GM19193 (cell line): ENCODE results near the gene MYO5B.

ENCODE experiments used
- POLR2A ChIP-seq: IDR thresholded peaks from 4 replicates; pipeline ENCODE4 v1.6.1; 2011; ENCODE audit not compliant: insufficient read depth, insufficient read length; ENCODE audit errors: extremely low read depth

The MYO5B gene

DNA sequence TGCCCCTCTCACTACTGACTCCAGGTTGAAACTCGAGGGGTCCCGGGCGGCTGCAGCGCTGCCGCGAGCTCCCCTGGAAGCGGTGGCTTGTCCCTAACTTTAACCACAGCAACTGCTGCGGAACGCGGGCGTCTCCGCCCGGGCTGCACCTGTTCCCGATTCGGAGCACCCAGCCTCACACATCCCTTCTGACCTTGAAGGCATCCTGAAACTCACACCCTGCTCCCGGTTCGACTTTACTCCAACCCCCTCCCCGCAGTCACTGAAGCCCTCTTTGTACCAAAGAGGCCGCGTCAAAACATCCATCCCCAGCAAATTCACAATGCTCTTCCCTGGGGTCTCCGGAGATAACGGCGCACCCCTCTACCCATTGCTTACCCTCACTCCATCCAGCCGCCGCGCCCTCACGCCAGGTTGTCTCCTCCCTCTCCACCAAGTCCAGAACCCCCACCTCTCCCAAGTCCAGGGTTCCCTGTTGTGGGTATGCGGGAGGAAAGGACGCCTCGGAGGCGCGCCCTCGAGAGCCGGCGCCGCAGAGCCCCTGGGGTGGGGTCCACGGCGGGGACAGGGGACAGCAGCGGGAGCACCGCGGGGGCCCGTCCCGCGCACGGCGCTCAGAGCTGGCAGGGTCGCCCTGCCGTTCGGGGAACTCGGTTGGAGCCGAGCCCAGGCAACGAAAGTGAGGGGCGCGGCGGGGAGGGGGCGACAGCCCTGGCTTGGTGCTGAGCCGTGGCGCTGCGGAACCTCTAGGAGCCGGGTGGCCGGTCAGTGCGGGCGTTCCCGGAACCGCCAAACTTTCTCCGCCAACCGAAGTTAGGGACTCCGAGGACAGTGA, 934 bp downstream of the MYO5B start:
- TF ChIP-seq POLR2A, result no peak

DNA sequence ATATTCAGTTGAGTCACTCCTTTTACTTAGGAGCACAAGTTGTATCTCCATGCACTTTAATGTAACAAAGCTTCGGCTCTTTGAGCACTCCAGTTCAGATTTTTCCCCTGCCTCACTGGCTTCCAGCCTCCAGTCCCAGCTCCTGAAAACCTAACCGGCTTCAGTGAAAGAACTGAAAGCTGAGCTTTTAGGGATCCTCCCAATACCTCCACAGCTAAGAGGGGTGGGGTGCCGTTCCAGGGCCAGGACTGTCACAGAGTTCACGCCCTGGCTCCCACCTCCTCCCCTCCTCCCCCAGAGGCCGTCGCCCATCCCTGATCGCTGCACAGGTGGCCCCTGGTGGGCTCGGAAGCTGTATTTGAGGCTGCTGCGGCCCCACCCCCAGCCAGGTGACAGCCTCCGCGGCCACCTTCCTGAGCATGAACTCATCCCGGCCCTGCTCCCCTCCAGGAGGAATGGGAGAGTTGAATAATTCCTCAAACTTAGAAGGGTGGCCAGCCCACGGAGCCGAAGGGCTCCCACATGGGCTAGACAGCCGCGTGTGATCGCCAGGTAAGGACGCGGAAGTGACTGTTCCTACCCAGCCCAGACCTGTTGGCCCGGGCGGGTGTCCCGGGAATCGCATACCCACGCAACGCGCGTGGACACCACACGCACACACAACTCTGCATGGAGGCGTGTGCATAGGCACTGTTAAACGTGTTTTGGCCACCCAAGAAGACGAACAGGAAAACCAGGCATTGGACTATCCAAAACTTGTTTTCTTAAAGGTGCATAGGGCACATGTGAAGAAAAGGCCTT, 1.8 kb downstream of the MYO5B start:
- TF ChIP-seq POLR2A, result no peak

DNA sequence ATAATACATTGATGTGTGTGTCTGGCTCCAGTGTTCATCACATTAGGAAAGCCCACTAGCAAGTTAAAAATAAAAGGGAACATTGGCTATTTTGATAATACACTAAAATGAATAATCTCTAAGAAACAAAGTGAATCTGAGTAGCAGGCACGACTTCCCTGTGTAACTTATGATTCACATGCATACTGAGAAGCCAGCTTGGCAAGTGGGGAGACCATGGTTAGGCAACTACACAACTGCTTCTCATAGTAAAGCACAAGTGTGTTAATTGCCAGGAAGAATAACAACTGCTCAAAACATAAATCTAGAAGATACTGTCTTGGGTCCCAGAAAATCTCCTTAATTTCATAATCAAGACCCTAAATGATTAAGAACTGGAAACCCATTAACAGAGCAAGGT, 4.0 kb downstream of the MYO5B start:
- TF ChIP-seq POLR2A, result no peak

DNA sequence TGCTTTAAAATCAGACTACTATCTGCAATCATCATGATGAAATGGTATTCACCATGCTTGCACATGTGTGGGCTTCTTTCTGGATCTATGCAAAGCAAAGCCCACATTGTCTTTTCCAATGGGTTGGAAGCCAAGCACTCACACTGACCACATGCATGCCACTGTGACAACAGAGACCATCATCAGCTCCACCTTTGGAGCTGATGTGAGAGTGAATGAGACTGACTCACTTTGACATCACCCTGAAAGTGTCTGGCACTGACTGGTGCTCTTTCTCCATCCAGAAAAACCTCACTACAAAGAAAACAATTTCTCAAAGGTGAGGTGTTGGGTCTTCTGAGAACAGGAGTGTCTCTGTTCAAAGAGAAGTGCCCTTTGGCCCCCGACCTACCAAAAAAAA, 4.7 kb downstream of the MYO5B start:
- no peak for TF ChIP-seq POLR2A

DNA sequence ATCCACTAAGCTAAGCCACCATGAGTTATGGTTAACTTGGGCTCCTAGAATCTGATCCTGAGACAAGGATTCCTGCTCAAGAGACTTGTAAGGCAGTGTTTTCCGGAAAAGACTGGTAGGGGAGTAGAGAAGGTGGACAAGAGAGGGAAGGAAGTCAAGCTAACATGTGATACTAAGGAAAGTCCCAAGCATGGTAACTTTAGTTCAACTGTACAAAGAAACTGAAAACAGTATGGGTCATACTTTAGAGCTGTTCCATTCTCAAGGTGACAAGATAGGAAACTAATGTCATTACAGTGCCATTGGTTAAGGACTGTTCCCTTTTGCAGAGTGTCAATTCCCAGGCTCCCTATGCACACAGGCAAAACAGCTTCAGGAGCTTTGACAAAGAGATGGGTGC, 5.8 kb downstream of the MYO5B start:
- TF ChIP-seq POLR2A, result no peak

DNA sequence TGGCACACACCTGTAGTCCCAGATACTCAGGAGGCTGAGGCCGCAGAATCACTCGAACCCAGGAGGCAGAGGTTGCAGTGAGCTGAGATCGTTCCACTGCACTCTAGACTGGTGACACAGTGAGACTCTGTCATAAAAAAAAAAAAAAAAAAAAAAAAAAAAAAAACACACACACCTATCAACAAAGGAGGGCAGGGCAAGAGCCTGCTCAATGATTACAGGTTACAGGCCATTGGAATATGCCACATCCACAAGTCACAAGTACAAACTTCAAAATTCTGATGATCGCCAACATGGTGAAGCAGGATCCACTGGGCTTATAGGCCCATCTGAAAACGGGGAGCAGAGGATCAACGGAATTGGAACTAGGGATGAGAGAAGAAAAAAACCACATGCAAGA, 6.3 kb downstream of the MYO5B start:
- no peak for TF ChIP-seq POLR2A

DNA sequence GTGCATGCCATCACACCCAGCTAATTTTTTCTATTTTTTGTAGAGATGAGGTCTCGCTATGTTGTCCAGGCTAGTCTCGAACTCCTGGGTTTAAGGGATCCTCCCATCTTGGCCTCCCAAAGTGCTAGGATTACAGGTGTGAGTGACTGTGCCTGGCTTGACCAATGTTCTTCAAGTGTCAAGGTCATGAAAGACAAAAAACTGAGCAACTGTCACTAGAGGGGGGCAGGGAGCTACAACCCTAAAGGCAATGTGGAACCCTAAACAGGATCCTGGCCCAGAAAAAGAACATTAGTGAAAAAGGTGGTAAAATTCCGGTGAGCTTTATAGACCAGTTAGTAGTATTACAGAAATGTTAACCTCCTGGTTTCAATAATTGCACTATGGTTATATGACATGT, 7.3 kb downstream of the MYO5B start:
- no peak for TF ChIP-seq POLR2A

DNA sequence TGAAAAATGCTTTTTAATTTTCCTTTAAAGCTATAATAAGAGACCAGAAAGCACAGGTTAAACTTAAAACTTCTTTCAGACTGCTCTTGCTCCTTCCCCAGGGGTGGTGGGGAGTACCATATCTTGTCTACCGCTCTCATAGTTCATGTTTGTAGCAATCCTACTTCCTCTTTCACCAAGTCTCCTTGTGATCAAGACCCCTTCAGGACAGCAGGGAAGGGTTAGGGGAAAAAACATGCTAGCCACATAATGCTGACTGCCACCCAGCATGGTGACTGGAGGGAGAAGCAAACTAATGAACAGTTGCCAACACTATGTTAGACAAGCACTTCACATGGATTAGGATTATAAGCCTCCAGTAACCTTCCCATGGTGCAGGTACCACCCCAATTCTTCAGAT, 8.6 kb downstream of the MYO5B start:
- no peak for TF ChIP-seq POLR2A

DNA sequence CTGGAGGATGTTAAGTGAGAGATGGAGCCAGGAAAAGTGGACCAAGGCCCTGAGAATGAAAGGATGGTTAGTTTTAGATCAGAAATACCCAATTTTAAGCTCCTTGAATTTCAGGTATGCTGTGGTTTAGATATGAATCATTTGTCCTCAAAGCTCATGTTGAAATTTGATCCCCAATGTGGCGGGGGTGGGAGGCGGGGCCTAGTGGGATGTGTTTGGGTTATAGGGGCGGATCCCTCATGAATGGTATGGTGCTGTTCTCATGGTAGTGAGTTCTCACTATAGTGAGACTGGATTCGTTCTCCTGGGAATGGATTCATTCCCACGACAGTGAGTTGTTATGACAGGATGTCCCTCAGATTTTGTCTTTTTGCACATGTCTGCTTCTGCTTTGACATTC, 11.4 kb downstream of the MYO5B start:
- no peak for TF ChIP-seq POLR2A

DNA sequence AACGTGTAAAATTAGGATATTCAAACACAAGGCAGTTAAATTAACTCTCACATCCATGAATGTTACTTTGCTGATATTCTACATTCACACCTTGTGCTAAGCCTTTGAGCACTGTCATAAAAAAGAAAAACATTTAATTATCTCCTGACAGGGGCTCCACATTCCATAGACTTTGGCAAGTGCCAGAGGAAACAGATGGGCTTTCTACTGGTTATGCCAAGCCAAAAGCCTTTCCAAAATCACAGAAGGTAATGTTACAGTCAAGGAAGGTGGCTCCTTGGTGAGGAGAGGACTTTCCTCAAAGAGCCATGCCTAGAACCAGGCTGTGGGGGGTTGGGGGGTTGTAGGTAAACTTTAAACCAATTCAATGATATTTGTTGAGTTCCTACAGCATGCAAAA, 12.4 kb downstream of the MYO5B start:
- TF ChIP-seq POLR2A, result no peak

DNA sequence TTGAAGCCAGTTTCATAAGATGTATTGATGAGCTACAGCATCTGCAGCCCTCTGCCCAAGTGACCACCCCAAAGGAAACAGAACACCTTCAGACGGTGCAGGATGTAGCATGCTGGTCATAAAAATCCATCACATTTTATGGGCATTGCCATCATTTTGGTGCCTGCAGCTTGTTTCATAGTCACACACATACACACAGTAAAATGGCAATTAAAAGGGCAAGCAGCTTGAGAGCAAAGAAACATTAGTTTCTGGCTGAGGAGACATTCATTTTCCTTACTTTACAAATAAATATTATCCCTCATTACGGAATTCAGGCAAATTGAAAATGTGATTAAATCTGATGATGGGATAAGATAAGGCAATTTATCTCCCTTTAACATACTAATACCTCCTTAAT, 13.4 kb downstream of the MYO5B start:
- TF ChIP-seq POLR2A, result no peak

DNA sequence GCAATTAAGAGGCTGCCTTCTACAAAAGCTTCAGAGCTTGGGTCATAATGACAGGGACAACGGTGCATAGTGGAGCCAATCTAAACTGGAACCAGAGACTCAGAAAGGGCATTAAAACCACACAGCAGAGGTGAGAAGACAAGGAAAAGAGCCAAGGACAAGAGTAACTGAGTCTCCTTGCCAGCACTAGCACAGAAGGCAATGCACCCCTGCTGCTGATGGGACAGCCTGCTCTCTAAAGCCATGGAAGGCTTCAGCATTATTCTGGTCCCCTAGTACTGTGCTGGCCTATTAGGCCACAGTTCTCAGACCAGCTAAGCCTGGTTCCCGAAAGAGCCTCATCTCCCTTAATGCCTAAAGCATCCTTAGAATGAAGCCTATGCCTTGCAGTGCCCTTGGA, 15.5 kb downstream of the MYO5B start:
- no peak for TF ChIP-seq POLR2A

DNA sequence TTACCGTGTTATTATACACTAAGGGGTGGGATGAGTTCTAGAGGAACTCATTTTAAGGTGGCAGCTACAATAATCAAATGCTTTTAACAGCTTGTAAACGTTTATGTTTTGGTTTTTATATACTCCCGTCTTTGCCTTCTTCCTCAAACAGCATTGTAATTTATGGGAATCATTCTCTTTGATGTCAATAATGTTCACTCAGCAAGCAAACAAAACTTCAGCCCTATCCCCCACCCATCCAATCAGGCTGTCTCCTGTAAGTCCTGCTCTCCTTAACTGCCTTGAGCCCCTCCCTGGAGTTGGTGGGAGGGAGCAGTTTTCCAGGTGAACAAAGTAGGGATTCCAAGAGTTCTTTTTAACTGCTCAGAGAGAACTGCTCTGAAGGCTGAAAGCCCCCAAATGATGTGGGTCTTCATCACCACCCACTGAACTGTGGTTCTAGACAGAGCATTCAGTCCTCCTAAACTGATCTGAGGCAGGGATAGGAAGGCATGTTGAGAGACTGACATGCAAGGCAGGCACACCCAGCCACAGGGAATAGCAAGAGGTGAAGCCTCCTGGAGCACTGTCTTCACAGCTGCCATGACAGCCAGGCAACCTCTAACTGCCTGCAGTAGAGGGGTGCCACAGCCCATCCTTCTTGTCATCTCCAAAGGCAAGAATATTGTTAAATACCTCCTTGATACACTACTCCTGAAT, 17.5 kb downstream of the MYO5B start:
- no peak for TF ChIP-seq POLR2A

DNA sequence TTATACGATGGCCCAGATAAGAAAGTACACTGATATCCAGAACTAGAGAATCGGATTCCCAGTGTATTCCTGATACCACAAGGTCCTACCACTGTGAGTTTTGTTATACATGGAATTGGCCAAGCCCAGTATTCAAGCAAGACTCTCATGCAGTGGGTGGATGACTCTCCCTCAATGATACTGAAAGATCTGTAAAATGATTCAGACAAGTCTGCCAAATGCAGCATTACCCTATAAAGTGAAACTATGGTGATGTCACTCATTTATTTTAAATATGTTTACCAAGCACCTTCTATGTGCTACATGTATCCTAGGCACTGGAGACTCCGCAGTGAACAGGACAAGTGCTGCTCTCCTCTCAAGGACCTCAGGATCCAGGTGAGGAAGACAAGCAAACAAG, 22.6 kb downstream of the MYO5B start:
- no peak for TF ChIP-seq POLR2A

DNA sequence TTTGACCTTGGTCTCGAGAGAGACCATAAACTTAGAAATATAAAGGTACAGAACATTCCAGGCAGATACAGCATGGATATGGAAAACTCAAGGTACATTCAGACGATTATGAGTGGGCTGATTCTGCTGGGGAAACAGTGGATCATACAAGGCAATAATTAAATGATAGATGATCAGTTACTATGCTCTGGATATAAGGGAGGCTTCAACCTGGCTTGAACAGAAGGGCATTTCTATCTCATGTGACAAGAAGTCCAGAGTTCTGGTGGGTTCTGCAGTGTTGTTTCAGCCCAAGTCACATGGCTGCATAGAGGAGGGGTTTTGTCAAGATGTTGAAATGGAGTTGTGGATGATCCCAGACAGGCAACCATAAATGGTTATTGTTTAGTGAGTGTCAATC, 23.5 kb downstream of the MYO5B start:
- no peak for TF ChIP-seq POLR2A
